B cell (primary cell): ENCODE measurements around the gene CCNB1IP1.

Source experiments
- CTCF ChIP-seq: fragments of 200-600 bp; IDR thresholded peaks from one replicate; pipeline ENCODE4 v1.8.0; 2022; ENCODE audit warnings: antibody characterized with exemption, mild to moderate bottlenecking
- EZH2 ChIP-seq: IDR thresholded peaks from 2 replicates; pipeline ENCODE4 v1.6.1; 2012; ENCODE audit warnings: borderline replicate concordance, low read depth, mild to moderate bottlenecking, moderate library complexity, low read length; ENCODE audit not compliant: insufficient read depth, poor library complexity, severe bottlenecking

GRCh38 chr14:20331053-20331613 lies 1.9 kb downstream of the CCNB1IP1 start:
- TF ChIP-seq CTCF, result no peak
- no peak for TF ChIP-seq EZH2
